K562 (cell line): ENCODE results near the gene FYB1. TPM values are rescaled to one million over a fixed set of nuclear protein-coding genes. Genes with fewer than 3 reads are reported as not detected.

Experiments
- ATAC-seq: fragments of 200-7000 bp; cut with Tn5 transposase; 3 replicates; pipeline ENCODE4 v1.9.1; 2020; ENCODE audit warnings: moderate library complexity
- BruUV-seq: library from RNA; stranded (reverse); fragments of 400-500 nt; replicated peaks from 2 replicates; lab custom pipeline; 2021; lab: Mats Ljungman, UMichigan
- CTCF ChIA-PET: fragments of 300-600 bp; formaldehyde crosslinking; extraction: SDS; loops from one replicate; lab custom pipeline; 2021; ENCODE audit warnings: low intra/inter-chr PET ratio; lab: Yijun Ruan, JAX
- POLR2A ChIA-PET: fragments of 300-600, 350-650 bp; sonication (Branson Sonifier 250); formaldehyde crosslinking; extraction: SDS; loops from one replicate; lab custom pipeline; 2021; ENCODE audit warnings: antibody characterized with exemption, inconsistent platforms; lab: Yijun Ruan, JAX
- DNase-seq, 4 experiments: peaks; one replicate each; pipeline versions ENCODE4 v3.0.0 to v3.0.0-alpha.2; 2011 to 2018; ENCODE audit warnings: low spot score in 3 of 4, mixed read lengths in 3 of 4; ENCODE audit errors: extremely low read depth in 1 of 4
- FAIRE-seq: peaks from 2 replicates; lab custom pipeline; 2011; peaks lifted over from hg19 to GRCh38; lab: Jason Lieb, UNC
- H2AFZ ChIP-seq: 2 replicates; pipeline ENCODE4 v1.6.0; 2011; ENCODE audit warnings: low read depth, low read length, control low read depth, inconsistent platforms
- H3K27ac ChIP-seq: fragments of 200-600 bp; 3 replicates; pipeline ENCODE4 v1.8.0; 2011; ENCODE audit warnings: low read depth, mild to moderate bottlenecking, control low read depth, inconsistent platforms, low read length, moderate library complexity, mixed read lengths; ENCODE audit errors: extremely low read depth
- H3K27me3 ChIP-seq, 2 experiments: fragments of 300-600 bp in 1 of 2; 2 replicates in 1 of 2; 3 replicates in 1 of 2; pipeline versions ENCODE4 v1.6.0 to v1.8.0; 2011; ENCODE audit warnings: inconsistent platforms in 2 of 2, low read length in 2 of 2, mild to moderate bottlenecking in 1 of 2, mixed read lengths in 1 of 2, moderate library complexity in 1 of 2; ENCODE audit not compliant: control insufficient read depth in 2 of 2, insufficient read depth in 2 of 2
- H3K36me3 ChIP-seq: fragments of 300-600 bp; 3 replicates; pipeline ENCODE4 v1.8.0; 2011; ENCODE audit warnings: mild to moderate bottlenecking, low read length, inconsistent platforms; ENCODE audit not compliant: control insufficient read depth, insufficient read depth
- H3K4me1 ChIP-seq, 2 experiments: fragments of 200-600 bp in 1 of 2; replicated peaks in 1 of 2; 2 replicates in 1 of 2; 3 replicates in 1 of 2; pipeline versions ENCODE4 v1.5.1 to v1.8.0; 2011; ENCODE audit warnings: inconsistent platforms in 2 of 2, low read length in 2 of 2, mild to moderate bottlenecking in 1 of 2, mixed read lengths in 1 of 2, moderate library complexity in 1 of 2; ENCODE audit not compliant: control insufficient read depth in 2 of 2, insufficient read depth in 2 of 2
- H3K4me2 ChIP-seq: 2 replicates; pipeline ENCODE4 v1.6.1; 2011; ENCODE audit warnings: low read length, control low read depth, inconsistent platforms, mixed read lengths; ENCODE audit not compliant: insufficient read depth
- H3K4me3 ChIP-seq: fragments of 200-600 bp; sonication (generic), shearing (Covaris generic); 2 replicates; pipeline ENCODE4 v1.5.1; 2016; ENCODE audit warnings: control low read depth, inconsistent platforms
- H3K79me2 ChIP-seq: fragments of 200-600 bp; 3 replicates; pipeline ENCODE4 v1.8.0; 2011; ENCODE audit warnings: low read length, inconsistent platforms; ENCODE audit not compliant: control insufficient read depth, insufficient read depth
- H3K9ac ChIP-seq, 2 experiments: 2 replicates each; pipeline versions ENCODE4 v1.6.0 to v1.6.1; 2011; ENCODE audit warnings: low read depth in 2 of 2, low read length in 2 of 2, control low read depth in 1 of 2, inconsistent platforms in 1 of 2, mild to moderate bottlenecking in 1 of 2, mixed read lengths in 1 of 2; ENCODE audit not compliant: insufficient read depth in 1 of 2
- H3K9me1 ChIP-seq: one replicate; pipeline ENCODE4 v1.6.0; 2011; ENCODE audit warnings: inconsistent platforms, mild to moderate bottlenecking, low read length, moderate library complexity; ENCODE audit not compliant: control insufficient read depth, insufficient read depth
- H3K9me3 ChIP-seq: replicated peaks from 2 replicates; pipeline ENCODE4 v1.5.1; 2011; ENCODE audit warnings: low read depth, low read length, inconsistent platforms; ENCODE audit not compliant: control insufficient read depth, insufficient read depth
- H4K20me1 ChIP-seq: replicated peaks from 2 replicates; pipeline ENCODE4 v1.6.1; 2011; ENCODE audit warnings: low read length, inconsistent platforms, mixed read lengths; ENCODE audit not compliant: control insufficient read depth, insufficient read depth
- FOXJ2 ChIP-seq: fragments of 200-800 bp; sonication (Bioruptor generic); IDR thresholded peaks from 2 replicates; pipeline ENCODE4 v1.6.1; 2016; ENCODE audit warnings: missing genetic modification characterization, missing compliant biosample characterization
- HDAC1 ChIP-seq, 2 experiments: fragments of 450-650 bp; IDR thresholded peaks; 2 replicates each; pipeline ENCODE4 v1.6.1; 2016 to 2017; ENCODE audit warnings: inconsistent platforms in 1 of 2, mild to moderate bottlenecking in 1 of 2, moderate library complexity in 1 of 2
- MAFK ChIP-seq: IDR thresholded peaks from 2 replicates; pipeline ENCODE4 v1.6.1; 2011; ENCODE audit warnings: low read length, improper control_type of control experiment
- SFPQ ChIP-seq: fragments of 200-400 bp; formaldehyde crosslinking; IDR thresholded peaks from 2 replicates; pipeline ENCODE4 v1.6.1; 2017; ENCODE audit warnings: mild to moderate bottlenecking, low read depth, low read length, moderate library complexity
- VEZF1 ChIP-seq: fragments of 200-800 bp; sonication (Bioruptor generic); IDR thresholded peaks from 2 replicates; pipeline ENCODE4 v1.6.1; 2017; ENCODE audit warnings: missing genetic modification characterization, missing compliant biosample characterization
- ZBTB11 ChIP-seq, 3 experiments: fragments of 200-800 bp in 1 of 3; fragments of 250-450 bp in 1 of 3; fragments of 450-650 bp in 1 of 3; sonication (Bioruptor Pico) in 1 of 3; sonication (Bioruptor generic) in 1 of 3; formaldehyde crosslinking in 1 of 3; IDR thresholded peaks; 2 replicates each; pipeline versions ENCODE4 v1.6.1 to v1.8.0; 2016 to 2022; ENCODE audit warnings: mild to moderate bottlenecking in 2 of 3, missing genetic modification characterization in 2 of 3, missing compliant biosample characterization in 1 of 3, moderate library complexity in 1 of 3
- ZBTB43 ChIP-seq: sonication (generic); formaldehyde crosslinking; IDR thresholded peaks from 2 replicates; pipeline ENCODE4 v1.8.0; 2023; ENCODE audit warnings: mild to moderate bottlenecking, missing genetic modification reagents
- ZBTB5 ChIP-seq: fragments of 450-650 bp; IDR thresholded peaks from 2 replicates; pipeline ENCODE4 v1.6.1; 2017; ENCODE audit warnings: antibody characterized with exemption
- ZNF274 ChIP-seq: IDR thresholded peaks from 2 replicates; pipeline ENCODE4 v1.6.1; 2011; ENCODE audit warnings: low read depth, mild to moderate bottlenecking, low read length, moderate library complexity, borderline replicate concordance
- WGBS: fragments of 100-300 bp; shearing (Covaris generic); methylation state at CpG from one replicate; pipeline ENCODE4 v1.1.6; 2016; ENCODE audit warnings: low coverage, mixed read lengths; ENCODE audit not compliant: insufficient coverage; ENCODE audit errors: missing lambda C conversion rate; 5-methylcytosine and 5-hydroxymethylcytosine counted together
- in situ Hi-C: fragments of 300-500 bp; cut with MboI; formaldehyde crosslinking; loops from 4 replicates; pipeline ENCODE4 v1.15.0; 2018; ENCODE audit warnings: inconsistent platforms, mixed read lengths
- intact Hi-C: fragments of 100-400 bp; cut with micrococcal nuclease; formaldehyde crosslinking; loops from 2 replicates; pipeline ENCODE4 v1.14.2; 2022
- polyA plus RNA-seq, 8 experiments: library from polyadenylated mRNA; depleted of rRNA in 4 of 8; stranded (reverse) in 5 of 8; unstranded in 3 of 8; fragments of >200 nt; fragmentation: Nextera tagmentation in 2 of 8; fragmentation: Illumina TruSeq in 1 of 8; extraction: Ambion mirVana in 2 of 8; extraction: Trizol in 1 of 8; gene quantifications; 2 replicates each; pipeline versions ENCODE4 v1.2.1 to v1.2.3, GENCODE V29; 2011 to 2014; ENCODE audit warnings: inconsistent platforms in 1 of 8, missing spikeins in 1 of 8
- total RNA-seq, 7 experiments: library from RNA; depleted of rRNA in 6 of 7; stranded (reverse); fragments of >200 nt in 6 of 7; fragmentation: Illumina TruSeq in 2 of 7; extraction: Trizol in 2 of 7; gene quantifications; 2 replicates each; pipeline versions ENCODE4 v1.2.1 to v1.2.3, GENCODE V29; 2011 to 2021; ENCODE audit warnings: low replicate concordance in 1 of 7

FYB1 gene
- total and polyA plus RNA-seq, 9 of the 15 experiments (the other 6 are each of a cell fraction or from before 2014, with no cell fraction given), result 4.7 to 31.5 (median 9.7) TPM

- 7% methylated on average over 4 of the region's 4 CpGs for WGBS
- Histone ChIP-seq H3K4me1 (peaks cover 10 to 28% of the 10 kb centered on the region in 2 experiments), H2AFZ (peak overlapping the region; percentile 26), H3K9me1 (no peaks in the 10 kb centered on the region), H3K27ac (no peak overlapping the region), H3K9me3 (no peaks in the 10 kb centered on the region), H4K20me1 (no peaks in the 10 kb centered on the region), H3K36me3 (no peaks in the 10 kb centered on the region), H3K9ac (no peak overlapping the region), H3K79me2 (no peaks in the 10 kb centered on the region), H3K4me2 (peak overlapping the region; percentile 30; the same call in 1 of the 2 replicates), H3K4me3 (no peak overlapping the region), H3K27me3 (no peaks in the 10 kb centered on the region)
- FAIRE-seq (peak; percentile 66), DNase-seq (peak in 3 of 4 experiments; percentile 21 to 71 (median 44)), ATAC-seq (peak; percentile 69)
- CTCF ChIA-PET, result no interaction called here
- POLR2A ChIA-PET, result interaction anchor here (0.6 to 1.0 kb wide), 2 partner anchors 12 to 721 kb away, joined by 3 to 4 read pairs; no protein-coding TSS in a partner anchor
- BruUV-seq, result no TSS peak
- in situ Hi-C loops (no loop called here), intact Hi-C loops (no loop called here)
- TF ChIP-seq ZNF274 (no peak), SFPQ (no peak), HDAC1 (IDR thresholded peaks at IDR 0.05) (peak in 1 of 2 experiments; percentile 35; a peak in 1 of 4 replicates), VEZF1 (CRISPR knock-in tag) (peak; percentile 21; the same call in 1 of the 2 replicates), ZBTB11 (CRISPR knock-in tag; IDR thresholded peaks at IDR 0.05) (peak in 1 of 3 experiments; percentile 29; a peak in 1 of 6 replicates), FOXJ2 (0 out of 2 replicates have a peak, but pooled peaks have one; percentile 50), ZBTB43 (CRISPR knock-in tag) (no peak), MAFK (peak; percentile 52; the same call in 1 of the 2 replicates), ZBTB5 (peak; percentile 71)
These were observed 116.6 kb downstream of the FYB1 start for GRCh38 chr5:39102684-39103155.
